ENCODE results near the gene AGRN.
"Not testable (repeated sequence)": the region's sequence is repeated elsewhere in the genome, so short reads cannot be mapped to it uniquely, and the experiment has no call there.

- TF ChIP-seq CTCF, POLR2AphosphoS5 (IDR thresholded peaks at IDR 0.05): not testable (repeated sequence)
Measured at GRCh38 chr1:1104152-1104551, 84.2 kb downstream of the AGRN start.

Data from esophagus muscularis mucosa (tissue), 3 donors.